Measurements from ENCODE around the gene CACNA1D.
"Not testable (repeated sequence)": the region's sequence is repeated elsewhere in the genome, so short reads cannot be mapped to it uniquely, and the experiment has no call there.

CACNA1D gene

GRCh38 chr3:53617893-53618523 is 123.6 kb downstream of the CACNA1D start:
- no peak for DNase-seq

GRCh38 chr3:53618524-53618906 is 124.1 kb downstream of the CACNA1D start:
- DNase-seq, result no peak

- no peak for DNase-seq
These were observed 124.5 kb downstream of the CACNA1D start for GRCh38 chr3:53618936-53619335.

DNA sequence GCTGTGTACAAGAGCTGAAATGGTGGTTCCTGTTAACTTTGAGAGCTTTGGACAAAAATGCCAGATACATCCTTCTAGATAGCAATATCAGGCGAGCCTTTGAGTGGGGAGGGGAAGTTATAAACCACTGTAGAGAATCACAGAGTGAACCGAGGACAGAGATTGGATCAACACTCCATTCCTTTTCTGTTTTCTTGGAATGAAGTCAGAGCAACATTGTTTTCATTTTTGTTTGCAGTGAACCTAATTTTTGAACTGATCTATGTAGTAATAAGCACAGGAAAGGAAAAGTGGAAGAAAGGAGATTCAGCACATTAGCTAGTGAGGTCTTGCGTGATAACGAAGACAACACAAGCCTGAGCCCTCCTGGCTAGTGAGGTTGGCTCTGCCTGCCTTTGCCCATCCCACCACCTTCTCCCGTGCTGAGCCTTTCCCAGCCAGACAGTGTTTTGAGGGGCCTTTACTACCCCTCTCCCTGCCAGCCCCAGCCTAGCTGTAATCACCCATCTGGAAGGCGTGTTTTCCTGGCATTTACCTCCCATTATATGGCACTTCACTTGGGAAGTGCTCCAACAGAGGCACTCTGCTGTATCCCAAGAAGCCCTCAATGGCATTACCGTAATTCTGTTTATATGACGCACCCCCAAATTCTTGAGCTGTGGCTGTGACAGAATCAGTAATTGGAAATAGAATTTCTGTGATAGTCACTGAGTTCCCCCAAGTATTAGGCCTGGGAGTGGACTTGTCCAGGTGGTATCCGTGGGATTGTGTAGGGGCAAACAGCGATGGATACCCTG is 129.8 kb downstream of the CACNA1D start:
- no peak for DNase-seq

GRCh38 chr3:53626876-53627275 is 132.5 kb downstream of the CACNA1D start:
- DNase-seq, result no peak

GRCh38 chr3:53628536-53629401 is 134.4 kb downstream of the CACNA1D start:
- no peak for DNase-seq

- no peak for DNase-seq
These were observed 135.0 kb downstream of the CACNA1D start for GRCh38 chr3:53629402-53629723.

DNA sequence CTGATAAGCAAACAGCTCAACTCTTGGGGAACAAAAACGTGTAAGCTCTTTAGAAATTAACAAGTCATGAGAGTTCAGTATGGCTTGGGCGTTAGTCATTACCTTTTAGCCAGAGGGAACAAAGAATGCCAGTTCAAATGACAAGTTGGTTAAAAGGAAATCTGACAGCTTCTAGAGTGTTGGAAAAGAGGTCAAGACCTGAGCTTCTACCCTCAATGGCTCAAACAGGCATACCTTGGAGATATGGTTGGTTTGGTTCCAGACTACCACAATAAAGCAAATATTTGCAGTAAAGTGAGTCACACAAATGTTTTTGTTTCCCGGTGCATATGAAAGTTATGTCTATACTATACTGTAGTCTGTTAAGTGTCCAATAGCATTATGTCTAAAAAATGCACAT is 136.1 kb downstream of the CACNA1D start:
- no peak for DNase-seq

GRCh38 chr3:53633197-53633787 is 138.9 kb downstream of the CACNA1D start:
- no peak for DNase-seq

GRCh38 chr3:53635041-53635440 is 140.6 kb downstream of the CACNA1D start:
- no peak for DNase-seq

DNA sequence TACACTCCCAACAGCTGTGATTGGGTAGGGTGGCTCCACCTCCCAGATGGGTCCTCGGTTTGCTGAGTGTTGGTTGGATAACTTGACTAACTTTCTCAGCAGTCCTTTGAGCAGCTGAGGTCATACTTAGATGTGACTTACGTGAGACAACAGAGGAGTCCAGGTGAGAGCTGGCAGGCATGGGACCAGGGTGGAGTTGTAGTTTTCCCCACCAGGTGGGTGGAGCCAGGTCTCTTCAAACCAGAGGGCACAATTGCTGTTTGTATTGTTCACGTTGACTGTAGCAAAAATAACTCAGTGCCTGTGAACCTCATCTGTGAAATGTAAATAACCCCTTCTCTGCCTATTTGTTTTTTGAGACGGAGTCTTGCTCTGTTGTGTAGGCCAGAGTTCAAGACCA is 144.4 kb downstream of the CACNA1D start:
- not testable (repeated sequence) for DNase-seq

DNA sequence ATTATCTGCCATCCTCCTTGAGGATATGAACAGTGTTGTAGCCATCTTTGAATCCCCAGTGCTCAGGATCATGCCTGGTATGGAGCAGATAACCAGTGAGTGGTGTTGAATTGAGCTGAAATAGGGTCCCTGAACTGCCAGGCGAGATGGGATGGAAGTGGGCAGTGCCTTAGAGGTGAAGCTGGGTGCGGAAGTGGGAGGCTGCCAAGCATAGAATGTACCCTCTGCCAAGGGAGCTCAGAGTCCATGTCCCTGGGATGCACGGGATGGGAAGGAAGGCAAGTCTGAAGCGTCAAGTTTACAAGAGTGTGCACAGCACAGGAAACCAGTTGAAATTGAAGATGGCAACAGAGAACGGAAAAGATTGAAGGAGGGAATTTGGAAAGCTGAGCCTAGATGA is 147.0 kb downstream of the CACNA1D start:
- no peak for DNase-seq

GRCh38 chr3:53642211-53642610 is 147.8 kb downstream of the CACNA1D start:
- DNase-seq, result no peak

GRCh38 chr3:53643757-53644156 is 149.3 kb downstream of the CACNA1D start:
- no peak for DNase-seq

DNA sequence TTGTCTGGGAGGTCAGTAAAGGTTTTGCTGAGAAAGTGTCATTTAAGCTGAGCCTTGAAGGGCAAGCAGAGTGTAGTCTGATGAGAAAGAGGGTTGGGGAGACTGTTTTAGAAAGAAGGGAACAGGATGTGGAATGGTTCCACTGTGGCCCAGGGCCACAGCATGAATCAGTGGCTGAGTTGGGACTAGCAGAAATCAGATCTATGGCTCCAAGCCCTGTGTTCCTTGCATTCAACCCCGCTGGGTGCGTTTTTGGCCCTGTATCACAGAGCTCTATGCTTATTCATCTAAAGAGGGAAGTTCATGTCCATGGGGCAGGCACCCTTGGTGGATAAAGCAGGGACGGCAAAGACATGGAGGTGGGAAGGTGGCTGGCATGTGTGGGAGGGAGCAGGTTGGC is 151.3 kb downstream of the CACNA1D start:
- DNase-seq, result no peak

- DNase-seq, result no peak
These were observed 152.3 kb downstream of the CACNA1D start for GRCh38 chr3:53646723-53647122.

DNA sequence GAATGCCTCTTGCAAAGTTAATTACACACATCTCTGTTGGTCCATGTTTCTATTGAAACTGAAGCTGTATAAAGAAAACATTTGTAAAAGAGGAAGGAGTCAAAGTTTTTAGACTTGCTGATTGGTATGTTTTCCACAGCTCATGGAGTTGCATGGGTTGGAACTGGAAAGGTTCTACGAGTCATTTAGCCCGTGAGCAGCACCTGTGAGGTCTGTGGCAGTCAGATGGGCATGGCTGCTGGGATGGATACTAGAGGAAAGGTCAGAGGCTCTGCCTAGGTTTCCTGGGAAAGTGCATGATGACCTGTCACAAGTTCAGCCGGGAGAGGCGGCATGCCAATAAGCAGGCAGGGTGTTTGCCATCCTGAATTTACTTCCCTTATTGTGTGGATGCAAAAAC is 155.4 kb downstream of the CACNA1D start:
- DNase-seq, result no peak

DNA sequence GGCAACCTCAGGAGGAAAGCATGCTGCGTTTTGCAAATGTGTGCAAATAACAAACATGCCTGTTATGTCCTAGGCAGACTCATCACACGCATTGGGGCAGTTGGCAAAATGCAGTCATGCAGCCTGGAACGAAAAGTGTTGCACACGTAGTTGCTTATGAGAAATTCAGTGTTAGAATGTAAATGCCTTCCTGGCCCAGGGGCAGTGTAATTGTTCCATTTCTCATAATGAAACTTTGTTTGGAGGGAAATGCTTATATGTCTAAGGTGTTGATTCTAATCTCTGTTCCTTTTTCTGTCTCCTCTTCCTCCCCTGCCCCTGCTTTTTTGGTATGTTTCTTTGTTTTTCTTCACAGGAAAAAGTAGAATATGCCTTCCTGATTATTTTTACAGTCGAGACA is 156.0 kb downstream of the CACNA1D start:
- DNase-seq, result no peak

GRCh38 chr3:53650928-53651661 is 156.7 kb downstream of the CACNA1D start:
- DNase-seq, result no peak

GRCh38 chr3:53651927-53652326 is 157.5 kb downstream of the CACNA1D start:
- no peak for DNase-seq

- no peak for DNase-seq
These were observed 163.2 kb downstream of the CACNA1D start for GRCh38 chr3:53657651-53658050.

GRCh38 chr3:53658613-53659193 is 164.3 kb downstream of the CACNA1D start:
- no peak for DNase-seq

Measured in activated naive CD4-positive, alpha-beta T cell treated with Interleukin-2 at 50 U/mL for 16 hours (primary cell).